ENCODE data around the gene PHF23. TPM values are rescaled to one million over a fixed set of nuclear protein-coding genes. Genes with fewer than 3 reads are reported as not detected.
A peak's percentile ranks its signal among the peaks of the same experiment; 100 is the strongest.

Gene PHF23
- total and polyA plus RNA-seq, 9 of the 15 experiments (the other 6 are each of a cell fraction or from before 2014, with no cell fraction given), result 7.4 to 87.5 (median 33.7) TPM

GRCh38 chr17:7214300-7215135 lies 24.7 kb downstream of the PHF23 start (continued):
- TF ChIP-seq ZNF518B (CRISPR knock-in tag; IDR thresholded peaks at IDR 0.05), result no peak
- TF ChIP-seq FOXJ3 (CRISPR knock-in tag; IDR thresholded peaks at IDR 0.05), result no peak
- peak; percentile 91 for TF ChIP-seq HNRNPLL (IDR thresholded peaks at IDR 0.05; ENCODE audit: low read depth, low read length, poor library complexity, severe bottlenecking)
- TF ChIP-seq ARID3B (CRISPR knock-in tag; IDR thresholded peaks at IDR 0.05; ENCODE audit: borderline replicate concordance), result no peak
- TF ChIP-seq PHF21A (IDR thresholded peaks at IDR 0.05; ENCODE audit: borderline replicate concordance, low read depth), result no peak
- no peak for TF ChIP-seq ZNF77 (CRISPR knock-in tag; IDR thresholded peaks at IDR 0.05)
- no peak for TF ChIP-seq NFE2L1 (tag; IDR thresholded peaks at IDR 0.05; ENCODE audit: borderline replicate concordance, low read depth)
- no peak for TF ChIP-seq HDAC6 (IDR thresholded peaks at IDR 0.05; ENCODE audit: low read depth, low read length)
- TF ChIP-seq BCLAF1 (IDR thresholded peaks at IDR 0.05; ENCODE audit: borderline replicate concordance in 1 of 2, control insufficient read depth in 1 of 2, low read depth in 2 of 2, low read length in 1 of 2), result no peak
- TF ChIP-seq ZNF586 (CRISPR knock-in tag; conservative IDR thresholded peaks at IDR 0.05), result no peak
- no peak for TF ChIP-seq DIDO1 (tag; IDR thresholded peaks at IDR 0.05; ENCODE audit: low read depth)
- peak; percentile 84 for TF ChIP-seq SP1 (CRISPR knock-in tag; IDR thresholded peaks at IDR 0.05)
- no peak; the same call in 1 of the 2 replicates for TF ChIP-seq CREB1 (IDR thresholded peaks at IDR 0.05)
- TF ChIP-seq CREB1 (CRISPR knock-in tag; IDR thresholded peaks at IDR 0.05), result peak; percentile 31; the same call in 1 of the 2 replicates
- TF ChIP-seq SNAPC5 (CRISPR knock-in tag; IDR thresholded peaks at IDR 0.05), result no peak
- no peak for TF ChIP-seq MEIS2 (IDR thresholded peaks at IDR 0.05; ENCODE audit: partially characterized antibody)
- TF ChIP-seq KDM2B (CRISPR knock-in tag; IDR thresholded peaks at IDR 0.05), result no peak
- no peak for TF ChIP-seq ZC3H4 (CRISPR knock-in tag; IDR thresholded peaks at IDR 0.05; ENCODE audit: borderline replicate concordance)
- no peak for TF ChIP-seq ILK (tag; IDR thresholded peaks at IDR 0.05; ENCODE audit: borderline replicate concordance, low read depth)
- TF ChIP-seq ZSCAN29 (IDR thresholded peaks at IDR 0.05), result no peak

Data from K562 (cell line).